DOHH2 (cell line): Measurements from ENCODE around the gene TRIM38.
"Not testable (repeated sequence)": the region's sequence is repeated elsewhere in the genome, so short reads cannot be mapped to it uniquely, and the experiment has no call there.

Experiments used
- H3F3A ChIP-seq: fragments of 200-600 bp; sonication (generic), shearing (Covaris generic); 2 replicates; pipeline ENCODE4 v1.6.0; 2016; ENCODE audit warnings: antibody characterized with exemption, mild to moderate bottlenecking; ENCODE audit not compliant: control insufficient read depth, insufficient read depth
- H3K27ac ChIP-seq: fragments of 200-600 bp; sonication (generic); 2 replicates; pipeline ENCODE4 v1.5.1; 2014; ENCODE audit warnings: low read depth, mild to moderate bottlenecking, low read length, moderate library complexity
- H3K27me3 ChIP-seq: fragments of 200-600 bp; sonication (generic); 2 replicates; pipeline ENCODE4 v1.6.1; 2014; ENCODE audit warnings: mild to moderate bottlenecking, low read length, mixed read lengths; ENCODE audit not compliant: control insufficient read depth
- H3K36me3 ChIP-seq: fragments of 200-600 bp; sonication (generic); 2 replicates; pipeline ENCODE4 v1.6.1; 2014; ENCODE audit warnings: mild to moderate bottlenecking, low read length, moderate library complexity, mixed read lengths; ENCODE audit not compliant: control insufficient read depth
- H3K4me1 ChIP-seq: fragments of 200-600 bp; sonication (generic); 2 replicates; pipeline ENCODE4 v1.6.1; 2014; ENCODE audit warnings: mild to moderate bottlenecking, low read length, mixed read lengths; ENCODE audit not compliant: control insufficient read depth
- H3K4me2 ChIP-seq: fragments of 200-600 bp; sonication (generic); 2 replicates; pipeline ENCODE4 v1.6.0; 2014; ENCODE audit warnings: mild to moderate bottlenecking, low read length, moderate library complexity
- H3K4me3 ChIP-seq: fragments of 200-600 bp; sonication (generic); 2 replicates; pipeline ENCODE4 v1.5.1; 2014; ENCODE audit warnings: mild to moderate bottlenecking, low read length, mixed read lengths
- H3K79me2 ChIP-seq: fragments of 200-600 bp; sonication (generic); 2 replicates; pipeline ENCODE4 v1.6.1; 2014; ENCODE audit warnings: mild to moderate bottlenecking, low read length, mixed read lengths; ENCODE audit not compliant: control insufficient read depth
- H3K9me2 ChIP-seq: fragments of 200-600 bp; sonication (generic); replicated peaks from 2 replicates; pipeline ENCODE4 v1.6.1; 2014; ENCODE audit warnings: mild to moderate bottlenecking, low read length, mixed read lengths; ENCODE audit not compliant: control insufficient read depth
- H3K9me3 ChIP-seq: fragments of 200-600 bp; sonication (generic); 2 replicates; pipeline ENCODE4 v1.6.1; 2014; ENCODE audit warnings: antibody characterized with exemption, low read length, mixed read lengths; ENCODE audit not compliant: control insufficient read depth, insufficient read depth
- H4K20me1 ChIP-seq: fragments of 200-600 bp; sonication (generic); 2 replicates; pipeline ENCODE4 v1.6.0; 2014; ENCODE audit warnings: low read depth, mild to moderate bottlenecking, antibody characterized with exemption, low read length, moderate library complexity; ENCODE audit not compliant: control insufficient read depth, insufficient read depth
- EZH2phosphoT487 ChIP-seq: fragments of 200-600 bp; sonication (generic); IDR thresholded peaks from 2 replicates; pipeline ENCODE4 v1.6.1; 2017; ENCODE audit warnings: borderline replicate concordance, mild to moderate bottlenecking, antibody characterized with exemption, low read length, moderate library complexity, mixed read lengths
- TF ChIP-seq, protein P1 (sequence below): fragments of 200-600 bp; sonication (generic); IDR thresholded peaks from one replicate; pipeline ENCODE4 v1.5.1; 2014; ENCODE audit warnings: antibody characterized with exemption, mild to moderate bottlenecking, low read depth, low read length; ENCODE audit not compliant: poor library complexity, severe bottlenecking

Gene TRIM38

DNA sequence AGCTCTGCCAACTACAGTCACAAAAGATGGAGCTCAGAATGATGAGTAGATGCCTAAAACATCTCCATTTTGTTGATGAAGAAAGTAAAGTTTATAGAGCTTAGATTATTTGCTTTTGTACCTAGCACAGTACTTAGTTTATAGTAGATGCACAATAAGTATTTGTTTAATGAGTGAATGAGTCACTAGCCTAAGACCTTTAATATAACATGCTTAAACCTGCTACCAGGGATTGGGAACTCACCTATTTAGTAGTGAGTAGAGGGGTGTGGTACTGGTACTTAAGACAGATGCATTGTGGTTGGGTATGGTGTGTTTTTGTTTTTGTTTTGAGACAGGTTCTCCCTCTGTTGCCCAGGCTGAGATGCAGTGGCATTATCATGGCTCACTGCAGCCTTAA, 35.8 kb downstream of the TRIM38 start:
- Histone ChIP-seq H4K20me1 (no peaks in the 10 kb centered on the region), H3F3A (peaks cover 17% of the 10 kb centered on the region; the same call in 1 of the 2 replicates), H3K27me3 (no peaks in the 10 kb centered on the region), H3K9me2 (no peaks in the 10 kb centered on the region), H3K27ac (no peak overlapping the region), H3K4me2 (no peak overlapping the region), H3K4me3 (no peak overlapping the region), H3K36me3 (peaks cover 22% of the 10 kb centered on the region), H3K9me3 (no peaks in the 10 kb centered on the region), H3K4me1 (peaks cover 52% of the 10 kb centered on the region), H3K79me2 (peaks cover 15% of the 10 kb centered on the region)
- TF ChIP-seq, protein P1, sequence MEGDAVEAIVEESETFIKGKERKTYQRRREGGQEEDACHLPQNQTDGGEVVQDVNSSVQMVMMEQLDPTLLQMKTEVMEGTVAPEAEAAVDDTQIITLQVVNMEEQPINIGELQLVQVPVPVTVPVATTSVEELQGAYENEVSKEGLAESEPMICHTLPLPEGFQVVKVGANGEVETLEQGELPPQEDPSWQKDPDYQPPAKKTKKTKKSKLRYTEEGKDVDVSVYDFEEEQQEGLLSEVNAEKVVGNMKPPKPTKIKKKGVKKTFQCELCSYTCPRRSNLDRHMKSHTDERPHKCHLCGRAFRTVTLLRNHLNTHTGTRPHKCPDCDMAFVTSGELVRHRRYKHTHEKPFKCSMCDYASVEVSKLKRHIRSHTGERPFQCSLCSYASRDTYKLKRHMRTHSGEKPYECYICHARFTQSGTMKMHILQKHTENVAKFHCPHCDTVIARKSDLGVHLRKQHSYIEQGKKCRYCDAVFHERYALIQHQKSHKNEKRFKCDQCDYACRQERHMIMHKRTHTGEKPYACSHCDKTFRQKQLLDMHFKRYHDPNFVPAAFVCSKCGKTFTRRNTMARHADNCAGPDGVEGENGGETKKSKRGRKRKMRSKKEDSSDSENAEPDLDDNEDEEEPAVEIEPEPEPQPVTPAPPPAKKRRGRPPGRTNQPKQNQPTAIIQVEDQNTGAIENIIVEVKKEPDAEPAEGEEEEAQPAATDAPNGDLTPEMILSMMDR, result no peak
- TF ChIP-seq EZH2phosphoT487, result no peak

DNA sequence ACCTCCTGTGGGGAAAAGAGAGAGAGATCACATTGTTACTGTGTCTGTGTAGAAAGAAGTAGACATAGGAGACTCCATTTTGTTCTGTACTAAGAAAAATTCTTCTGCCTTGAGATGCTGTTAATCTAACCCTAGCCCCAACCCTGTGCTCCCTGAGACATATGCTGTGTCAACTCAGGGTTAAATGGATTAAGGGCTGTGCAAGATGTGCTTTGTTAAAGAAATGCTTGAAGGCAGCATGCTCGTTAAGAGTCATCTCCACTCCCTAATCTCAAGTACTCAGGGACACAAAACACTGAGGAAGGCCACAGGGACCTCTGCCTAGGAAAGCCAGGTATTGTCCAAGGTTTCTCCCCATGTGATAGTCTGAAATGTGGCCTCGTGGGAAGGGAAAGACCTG, 36.6 kb downstream of the TRIM38 start:
- not testable (repeated sequence) for H3K4me3 ChIP-seq, H3K27ac ChIP-seq, H3K27me3 ChIP-seq, H3K4me2 ChIP-seq, H4K20me1 ChIP-seq, H3K79me2 ChIP-seq, H3K9me3 ChIP-seq, H3K9me2 ChIP-seq
- H3K4me1 ChIP-seq, result peaks cover 44% of the 10 kb centered on the region
- H3K36me3 ChIP-seq, result peaks cover 24% of the 10 kb centered on the region
- H3F3A ChIP-seq, result peaks cover 15% of the 10 kb centered on the region; the same call in 1 of the 2 replicates

DNA sequence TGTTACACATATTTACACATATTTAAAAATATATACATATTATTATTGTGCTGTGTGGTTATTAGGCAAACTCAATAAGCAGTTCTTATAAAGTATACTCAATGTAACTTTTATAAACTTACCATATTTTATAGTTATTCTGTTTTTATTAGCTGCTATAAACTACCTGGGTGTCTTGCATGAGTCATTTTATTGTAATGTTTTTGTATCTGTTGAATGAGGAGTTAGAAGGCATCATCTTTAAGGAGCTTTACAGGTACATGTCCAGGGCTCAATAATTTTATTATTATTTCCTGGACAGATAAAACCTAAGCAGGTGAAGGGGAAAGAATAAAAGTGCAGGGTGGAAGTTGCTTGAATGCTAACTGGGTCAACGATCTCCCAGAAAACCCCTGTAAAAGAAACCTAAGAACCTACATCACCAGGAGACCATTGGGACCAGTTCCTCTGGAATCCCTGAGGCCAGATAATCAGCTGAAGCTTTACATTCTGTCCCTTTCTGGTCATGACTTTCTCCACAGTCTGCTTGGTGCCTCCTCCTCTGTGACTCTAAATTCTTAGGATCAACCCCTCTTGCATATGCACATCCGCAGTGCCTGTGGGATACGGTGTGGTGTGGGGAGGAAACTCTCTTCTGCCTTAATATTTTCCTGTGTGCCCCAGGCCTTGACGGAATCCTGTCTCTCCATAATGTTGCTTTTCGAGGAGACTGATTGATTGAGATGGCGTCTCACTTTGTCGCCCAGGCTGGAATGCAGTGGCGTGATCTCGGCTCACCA, 38.0 kb downstream of the TRIM38 start:
- H3K9me2 ChIP-seq, result no peaks in the 10 kb centered on the region
- H3K9me3 ChIP-seq, result no peaks in the 10 kb centered on the region
- H3K4me1 ChIP-seq, result peaks cover 31% of the 10 kb centered on the region
- no peak overlapping the region for H3K4me3 ChIP-seq
- H3K27me3 ChIP-seq, result no peaks in the 10 kb centered on the region
- no peak overlapping the region for H3K4me2 ChIP-seq
- peaks cover 9% of the 10 kb centered on the region; the same call in 1 of the 2 replicates for H3F3A ChIP-seq
- TF ChIP-seq EZH2phosphoT487, result no peak
- TF ChIP-seq, protein P1, result no peak
- H3K36me3 ChIP-seq, result peaks cover 27% of the 10 kb centered on the region
- no peaks in the 10 kb centered on the region for H4K20me1 ChIP-seq
- no peak overlapping the region for H3K27ac ChIP-seq
- H3K79me2 ChIP-seq, result peaks cover 4% of the 10 kb centered on the region; the same call in 1 of the 2 replicates

DNA sequence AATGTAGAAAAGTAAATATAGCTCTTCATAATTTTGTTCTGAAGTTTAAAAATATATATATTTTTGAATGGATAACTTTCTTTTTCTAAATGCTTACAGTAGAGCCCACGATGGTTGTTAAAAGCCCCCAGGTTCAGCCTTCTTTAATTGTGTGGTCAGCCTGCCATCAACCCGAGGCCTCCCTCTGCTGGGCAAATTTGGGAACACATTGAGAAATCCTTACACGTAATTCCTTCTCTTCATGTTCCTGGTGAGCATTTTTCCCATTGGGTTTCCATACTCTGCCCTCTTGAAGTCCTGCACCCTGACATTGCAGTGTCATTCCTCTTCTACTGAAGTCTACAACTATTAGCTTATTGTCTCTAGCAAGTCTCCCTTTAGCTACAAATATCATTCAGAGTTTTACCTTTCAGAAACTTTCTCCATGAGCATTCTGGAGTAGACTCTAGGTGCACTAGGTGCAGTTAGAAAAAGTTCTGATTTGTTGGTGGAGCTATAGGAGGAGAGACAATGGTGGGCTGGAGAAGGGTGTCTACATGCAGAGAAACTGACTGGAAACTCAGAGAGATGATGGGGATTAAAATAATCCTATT, 40.6 kb downstream of the TRIM38 start:
- Histone ChIP-seq H3K79me2 (no peaks in the 10 kb centered on the region), H3K4me2 (no peak overlapping the region)
- TF ChIP-seq EZH2phosphoT487, result no peak
- TF ChIP-seq, protein P1, result peak; percentile 66

More for the DNA sequence above, 40.6 kb downstream of the TRIM38 start:
- Histone ChIP-seq H3K4me3 (no peak overlapping the region), H3F3A (no peaks in the 10 kb centered on the region), H3K27ac (no peak overlapping the region), H3K9me3 (no peaks in the 10 kb centered on the region), H4K20me1 (no peaks in the 10 kb centered on the region), H3K36me3 (peaks cover 24% of the 10 kb centered on the region), H3K27me3 (no peaks in the 10 kb centered on the region), H3K9me2 (no peaks in the 10 kb centered on the region), H3K4me1 (peaks cover 15% of the 10 kb centered on the region)
